H1 (cell line): ENCODE results near the gene ORC6. TPM values are rescaled to one million over a fixed set of nuclear protein-coding genes. Genes with fewer than 3 reads are reported as not detected.

Experiments used
- CTCF ChIA-PET: fragments of 300-600 bp; sonication (Branson Sonifier 250); formaldehyde crosslinking; loops from one replicate; lab custom pipeline; 2021; ENCODE audit not compliant: partially characterized antibody; lab: Charles Lee
- POLR2A ChIA-PET: fragments of 300-600 bp; sonication (Branson Sonifier 250); formaldehyde crosslinking; loops from one replicate; lab custom pipeline; 2021; ENCODE audit warnings: inconsistent platforms; ENCODE audit not compliant: partially characterized antibody; lab: Charles Lee
- DNase-seq, 2 experiments: peaks; one replicate each; pipeline versions ENCODE4 v3.0.0 to v3.0.0-alpha.2; 2010 to 2022; ENCODE audit warnings: low spot score in 2 of 2, low read depth in 1 of 2, mixed read lengths in 1 of 2
- FAIRE-seq: peaks from 2 replicates; lab custom pipeline; 2011; peaks lifted over from hg19 to GRCh38; lab: Jason Lieb, UNC
- H2AFZ ChIP-seq: 2 replicates; pipeline ENCODE4 v1.8.1; 2012; ENCODE audit warnings: low read length, inconsistent platforms
- H2AK5ac ChIP-seq: 2 replicates; pipeline ENCODE4 v1.6.1; 2013; ENCODE audit warnings: low read depth, low read length
- H2BK120ac ChIP-seq: replicated peaks from 2 replicates; pipeline ENCODE3; 2013; ENCODE audit warnings: low read depth, low read length, inconsistent platforms
- H2BK12ac ChIP-seq: 2 replicates; pipeline ENCODE4 v1.6.1; 2013; ENCODE audit warnings: low read depth, low read length
- H2BK15ac ChIP-seq: 2 replicates; pipeline ENCODE4 v1.6.1; 2013; ENCODE audit warnings: low read length
- H2BK20ac ChIP-seq: 2 replicates; pipeline ENCODE4 v1.6.1; 2013; ENCODE audit warnings: low read length
- H2BK5ac ChIP-seq: 2 replicates; pipeline ENCODE4 v1.6.1; 2013; ENCODE audit warnings: low read depth, low read length
- H3K14ac ChIP-seq: 2 replicates; pipeline ENCODE4 v1.6.1; 2013; ENCODE audit warnings: inconsistent platforms; ENCODE audit not compliant: insufficient read length
- H3K18ac ChIP-seq: 2 replicates; pipeline ENCODE4 v1.6.1; 2013; ENCODE audit warnings: low read length; ENCODE audit errors: extremely low read depth
- H3K23ac ChIP-seq: 2 replicates; pipeline ENCODE4 v1.6.1; 2013; ENCODE audit warnings: inconsistent platforms; ENCODE audit not compliant: insufficient read length
- H3K23me2 ChIP-seq: 2 replicates; pipeline ENCODE4 v1.6.1; 2013; ENCODE audit warnings: low read depth, low read length
- H3K27ac ChIP-seq: 2 replicates; pipeline ENCODE4 v1.6.1; 2011; ENCODE audit warnings: low read depth, low read length, inconsistent platforms
- H3K27me3 ChIP-seq, 4 experiments: replicated peaks in 1 of 4; 1 replicate in 1 of 4; 2 replicates in 3 of 4; pipeline versions ENCODE4 v1.6.1 to v1.8.1; 2011 to 2013; ENCODE audit warnings: low read length in 3 of 4, mild to moderate bottlenecking in 3 of 4, inconsistent platforms in 2 of 4, mixed read lengths in 2 of 4, moderate library complexity in 1 of 4; ENCODE audit not compliant: control insufficient read depth in 3 of 4, insufficient read depth in 3 of 4; ENCODE audit errors: extremely low read depth in 1 of 4
- H3K36me3 ChIP-seq, 4 experiments: 2 replicates each; pipeline versions ENCODE4 v1.6.1 to v1.8.1; 2011 to 2013; ENCODE audit warnings: mild to moderate bottlenecking in 4 of 4, low read length in 3 of 4, moderate library complexity in 2 of 4, control low read depth in 1 of 4, inconsistent platforms in 1 of 4; ENCODE audit not compliant: insufficient read depth in 4 of 4, control insufficient read depth in 2 of 4
- H3K4ac ChIP-seq: replicated peaks from 2 replicates; pipeline ENCODE3; 2013; ENCODE audit warnings: low read length, low read depth, mixed read lengths, inconsistent platforms; ENCODE audit not compliant: insufficient read length
- H3K4me1 ChIP-seq, 4 experiments: replicated peaks in 1 of 4; 1 replicate in 1 of 4; 2 replicates in 3 of 4; pipeline versions ENCODE4 v1.6.1 to v1.8.1; 2011 to 2013; ENCODE audit warnings: low read length in 3 of 4, inconsistent platforms in 2 of 4, mixed read lengths in 1 of 4; ENCODE audit not compliant: insufficient read depth in 4 of 4, control insufficient read depth in 3 of 4
- H3K4me2 ChIP-seq, 2 experiments: 2 replicates each; pipeline versions ENCODE4 v1.6.1 to v1.8.1; 2011 to 2013; ENCODE audit warnings: low read depth in 2 of 2, low read length in 2 of 2, control low read depth in 1 of 2, inconsistent platforms in 1 of 2, mild to moderate bottlenecking in 1 of 2; ENCODE audit not compliant: insufficient read depth in 1 of 2
- H3K4me3 ChIP-seq, 4 experiments: fragments of 200-600, 300-600 bp in 1 of 4; sonication (generic), shearing (Covaris generic), sonication (Bioruptor Twin) in 1 of 4; 2 replicates each; pipeline versions ENCODE4 v1.5.1 to v1.8.1; 2011 to 2016; ENCODE audit warnings: low read length in 4 of 4, low read depth in 3 of 4, control low read depth in 2 of 4, inconsistent platforms in 2 of 4, mild to moderate bottlenecking in 2 of 4, mixed read lengths in 1 of 4, moderate library complexity in 1 of 4; ENCODE audit not compliant: insufficient read depth in 2 of 4; ENCODE audit errors: extremely low read depth in 1 of 4
- H3K56ac ChIP-seq: replicated peaks from 2 replicates; pipeline ENCODE3; 2013; ENCODE audit warnings: low read depth, mild to moderate bottlenecking, mixed read lengths, low read length, inconsistent platforms; ENCODE audit not compliant: insufficient read length
- H3K79me1 ChIP-seq: 2 replicates; pipeline ENCODE4 v1.6.1; 2013; ENCODE audit warnings: low read depth, low read length, control low read depth
- H3K79me2 ChIP-seq, 2 experiments: 2 replicates each; pipeline versions ENCODE4 v1.6.1 to v1.8.1; 2012 to 2013; ENCODE audit warnings: low read length in 2 of 2, mild to moderate bottlenecking in 2 of 2, inconsistent platforms in 1 of 2; ENCODE audit not compliant: insufficient read depth in 2 of 2, control insufficient read depth in 1 of 2
- H3K9ac ChIP-seq, 4 experiments: replicated peaks in 1 of 4; 1 replicate in 1 of 4; 2 replicates in 3 of 4; pipeline versions ENCODE4 v1.6.1 to v1.8.1; 2011 to 2013; ENCODE audit warnings: low read depth in 3 of 4, low read length in 3 of 4, control low read depth in 2 of 4, mild to moderate bottlenecking in 2 of 4, moderate library complexity in 2 of 4, inconsistent platforms in 1 of 4; ENCODE audit errors: extremely low read depth in 1 of 4
- H3K9me3 ChIP-seq, 2 experiments: 2 replicates each; pipeline versions ENCODE4 v1.6.1 to v1.8.1; 2012 to 2013; ENCODE audit warnings: mild to moderate bottlenecking in 2 of 2, moderate library complexity in 2 of 2, control low read depth in 1 of 2, inconsistent platforms in 1 of 2, low read depth in 1 of 2, low read length in 1 of 2, mixed read lengths in 1 of 2; ENCODE audit not compliant: insufficient read depth in 2 of 2
- H4K20me1 ChIP-seq, 2 experiments: replicated peaks in 1 of 2; 2 replicates each; pipeline versions ENCODE3 to v1.8.1; 2011 to 2013; ENCODE audit warnings: inconsistent platforms in 2 of 2, low read length in 2 of 2, mild to moderate bottlenecking in 1 of 2; ENCODE audit not compliant: insufficient read depth in 2 of 2, control insufficient read depth in 1 of 2
- H4K5ac ChIP-seq: 2 replicates; pipeline ENCODE4 v1.6.1; 2013; ENCODE audit warnings: low read length, low read depth, mixed read lengths, inconsistent platforms; ENCODE audit not compliant: insufficient read length
- H4K8ac ChIP-seq: 2 replicates; pipeline ENCODE4 v1.8.0; 2013; ENCODE audit warnings: mild to moderate bottlenecking, moderate library complexity, low read length, inconsistent platforms; ENCODE audit not compliant: insufficient read depth; ENCODE audit errors: extremely low read depth
- H4K91ac ChIP-seq: replicated peaks from 2 replicates; pipeline ENCODE3; 2013; ENCODE audit warnings: low read length, mixed read lengths, inconsistent platforms; ENCODE audit not compliant: insufficient read length
- BCL11A ChIP-seq, 2 experiments: IDR thresholded peaks; one replicate each; pipeline ENCODE4 v1.6.1; 2011; ENCODE audit warnings: low read depth in 2 of 2, low read length in 2 of 2, mild to moderate bottlenecking in 2 of 2
- CEBPB ChIP-seq: IDR thresholded peaks from 2 replicates; pipeline ENCODE4 v1.6.1; 2012; ENCODE audit warnings: low read depth, low read length
- CHD2 ChIP-seq: IDR thresholded peaks from 2 replicates; pipeline ENCODE4 v1.6.1; 2012; ENCODE audit warnings: low read length, improper control_type of control experiment
- CREB1 ChIP-seq: IDR thresholded peaks from 2 replicates; pipeline ENCODE4 v1.6.1; 2012; ENCODE audit warnings: inconsistent platforms
- EP300 ChIP-seq, 2 experiments: IDR thresholded peaks; 1 replicate in 1 of 2; 2 replicates in 1 of 2; pipeline ENCODE4 v1.6.1; 2011 to 2012; ENCODE audit warnings: low read depth in 2 of 2, low read length in 2 of 2, mild to moderate bottlenecking in 2 of 2, borderline replicate concordance in 1 of 2, inconsistent platforms in 1 of 2, moderate library complexity in 1 of 2
- GABPA ChIP-seq: IDR thresholded peaks from 2 replicates; pipeline ENCODE4 v1.6.1; 2011; ENCODE audit warnings: mild to moderate bottlenecking, low read length, moderate library complexity, borderline replicate concordance; ENCODE audit not compliant: insufficient read depth
- HDAC6 ChIP-seq: IDR thresholded peaks from one replicate; pipeline ENCODE4 v1.7.1; 2012; ENCODE audit warnings: low read depth, mild to moderate bottlenecking, inconsistent platforms, low read length, moderate library complexity
- PHF8 ChIP-seq: fragments of 200-600 bp; sonication (generic); conservative IDR thresholded peaks from 2 replicates; pipeline ENCODE4 v1.7.1; 2012; ENCODE audit warnings: low read depth, mild to moderate bottlenecking, inconsistent platforms, low read length, moderate library complexity
- POLR2A ChIP-seq, 2 experiments: IDR thresholded peaks; 1 replicate in 1 of 2; 2 replicates in 1 of 2; pipeline ENCODE4 v1.6.1; 2011; ENCODE audit warnings: low read depth in 2 of 2, low read length in 2 of 2, mild to moderate bottlenecking in 2 of 2; ENCODE audit errors: control extremely low read depth in 1 of 2
- POLR2AphosphoS5 ChIP-seq: IDR thresholded peaks from 2 replicates; pipeline ENCODE4 v1.6.1; 2011; ENCODE audit warnings: low read depth, low read length
- YY1 ChIP-seq: IDR thresholded peaks from 2 replicates; pipeline ENCODE4 v1.6.1; 2011; ENCODE audit warnings: low read depth, mild to moderate bottlenecking, low read length
- WGBS, 2 experiments: shearing (Covaris generic) in 1 of 2; methylation state at CpG; one replicate each; pipeline versions ENCODE4 v1.1.6 to v1.1.7; 2013 to 2015; ENCODE audit warnings: low lambda C conversion rate in 2 of 2, mixed read lengths in 2 of 2, inconsistent platforms in 1 of 2, low coverage in 1 of 2, missing lambda C conversion rate in 1 of 2; ENCODE audit not compliant: insufficient replicate concordance in 2 of 2, insufficient coverage in 1 of 2, insufficient read length in 1 of 2; ENCODE audit errors: extremely low coverage in 1 of 2, missing lambda C conversion rate in 1 of 2; 5-methylcytosine and 5-hydroxymethylcytosine counted together
- polyA plus RNA-seq, 7 experiments: library from polyadenylated mRNA; depleted of rRNA in 3 of 7; stranded (reverse) in 5 of 7; unstranded in 2 of 7; fragments of >200 nt in 5 of 7; fragments of 200-250 nt in 2 of 7; gene quantifications; 1 replicate in 5 of 7; 2 replicates in 1 of 7; 4 replicates in 1 of 7; pipeline versions ENCODE4 v1.2.1 to v1.2.3, GENCODE V29; 2011 to 2013; ENCODE audit warnings: missing spikeins in 2 of 7, mixed read lengths in 2 of 7
- total RNA-seq: library from RNA; stranded (reverse); fragmentation: NEBNext Ultra II Directional; extraction: Animal tissue kit (Norgen Biotek cat#: 25700); gene quantifications from 2 replicates; pipeline ENCODE4 v1.2.1, GENCODE V29; 2021
- TF ChIP-seq, protein P1 (sequence below): IDR thresholded peaks from 2 replicates; pipeline ENCODE4 v1.6.1; 2012; ENCODE audit warnings: low read length, inconsistent platforms

The ORC6 gene
- total and polyA plus RNA-seq, 2 of the 8 experiments (the other 6 are each of a cell fraction or from before 2014, with no cell fraction given): 41.8 to 67.4 TPM

GRCh38 chr16:46731691-46732555 lies 42.5 kb downstream of the ORC6 start:
- H3K14ac ChIP-seq: no peak overlapping the region
- H4K20me1 ChIP-seq: no peaks in the 10 kb centered on the region
- no peak overlapping the region for H2BK5ac ChIP-seq
- no peak overlapping the region for H2BK12ac ChIP-seq
- H3K9ac ChIP-seq: no peak overlapping the region
- FAIRE-seq (no peak), DNase-seq (no peak)
- no peak overlapping the region for H3K4ac ChIP-seq
- H3K23ac ChIP-seq: no peak overlapping the region
- CTCF ChIA-PET: no interaction called here
- H2BK15ac ChIP-seq: no peak overlapping the region
- H3K27ac ChIP-seq: no peak overlapping the region
- no peaks in the 10 kb centered on the region for H3K79me2 ChIP-seq
- no peak overlapping the region for H2BK20ac ChIP-seq
- no peak overlapping the region for H2AFZ ChIP-seq
- no peak overlapping the region for H2AK5ac ChIP-seq
- H3K23me2 ChIP-seq: no peaks in the 10 kb centered on the region
- H3K18ac ChIP-seq: no peak overlapping the region
- no peak overlapping the region for H3K4me3 ChIP-seq
- H3K9me3 ChIP-seq: no peaks in the 10 kb centered on the region
- no peak overlapping the region for H3K4me2 ChIP-seq
- 93% methylated on average over 22 of the region's 23 CpGs; no CpG with 5 or more reads in 1 of the 2 experiments for WGBS, 2 experiments
- POLR2A ChIA-PET: interaction anchor here (1.0 kb wide), 1 partner anchor 14 kb away, joined by 3 read pairs; no protein-coding TSS in a partner anchor
- no peaks in the 10 kb centered on the region for H3K36me3 ChIP-seq
- no peaks in the 10 kb centered on the region for H3K79me1 ChIP-seq
- H4K91ac ChIP-seq: no peak overlapping the region
- no peaks in the 10 kb centered on the region for H3K27me3 ChIP-seq
- no peaks in the 10 kb centered on the region for H3K4me1 ChIP-seq
- H3K56ac ChIP-seq: no peak overlapping the region
- H4K8ac ChIP-seq: no peak overlapping the region
- H2BK120ac ChIP-seq: no peak overlapping the region
- H4K5ac ChIP-seq: no peak overlapping the region
- TF ChIP-seq, protein P1, sequence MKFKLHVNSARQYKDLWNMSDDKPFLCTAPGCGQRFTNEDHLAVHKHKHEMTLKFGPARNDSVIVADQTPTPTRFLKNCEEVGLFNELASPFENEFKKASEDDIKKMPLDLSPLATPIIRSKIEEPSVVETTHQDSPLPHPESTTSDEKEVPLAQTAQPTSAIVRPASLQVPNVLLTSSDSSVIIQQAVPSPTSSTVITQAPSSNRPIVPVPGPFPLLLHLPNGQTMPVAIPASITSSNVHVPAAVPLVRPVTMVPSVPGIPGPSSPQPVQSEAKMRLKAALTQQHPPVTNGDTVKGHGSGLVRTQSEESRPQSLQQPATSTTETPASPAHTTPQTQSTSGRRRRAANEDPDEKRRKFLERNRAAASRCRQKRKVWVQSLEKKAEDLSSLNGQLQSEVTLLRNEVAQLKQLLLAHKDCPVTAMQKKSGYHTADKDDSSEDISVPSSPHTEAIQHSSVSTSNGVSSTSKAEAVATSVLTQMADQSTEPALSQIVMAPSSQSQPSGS: no peak
- TF ChIP-seq POLR2AphosphoS5 (no peak), CEBPB (no peak), YY1 (no peak), EP300 (IDR thresholded peaks at IDR 0.05; ENCODE audit: borderline replicate concordance in 1 of 2, low read depth in 2 of 2, low read length in 2 of 2) (no peak), CREB1 (no peak), HDAC6 (no peak), POLR2A (IDR thresholded peaks at IDR 0.05; ENCODE audit: control extremely low read depth in 1 of 2, low read depth in 2 of 2, low read length in 2 of 2) (no peak), BCL11A (IDR thresholded peaks at IDR 0.05; ENCODE audit: low read depth in 2 of 2, low read length in 2 of 2) (no peak), GABPA (no peak), CHD2 (no peak), PHF8 (no peak)
